GM18526 (cell line): ENCODE measurements around the gene GOLT1A.

Experiments used
- POLR2A ChIP-seq: IDR thresholded peaks from 3 replicates; pipeline ENCODE4 v1.6.1; 2011; ENCODE audit not compliant: insufficient read length; ENCODE audit errors: extremely low read depth

GOLT1A gene

GRCh38 chr1:204227351-204227750 lies 13.6 kb upstream of the GOLT1A start:
- no peak for TF ChIP-seq POLR2A

- no peak for TF ChIP-seq POLR2A
Observed at GRCh38 chr1:204225841-204226735, 12.3 kb upstream of the GOLT1A start.

- TF ChIP-seq POLR2A: no peak
Observed at GRCh38 chr1:204224655-204225054, 10.9 kb upstream of the GOLT1A start.

GRCh38 chr1:204223129-204223860 lies 9.5 kb upstream of the GOLT1A start:
- TF ChIP-seq POLR2A: no peak

- no peak for TF ChIP-seq POLR2A
Observed at GRCh38 chr1:204222764-204223055, 8.9 kb upstream of the GOLT1A start.

- TF ChIP-seq POLR2A: no peak
Observed at GRCh38 chr1:204222006-204222763, 8.4 kb upstream of the GOLT1A start.

GRCh38 chr1:204221271-204221670 lies 7.5 kb upstream of the GOLT1A start:
- TF ChIP-seq POLR2A: no peak

GRCh38 chr1:204219971-204220616 lies 6.3 kb upstream of the GOLT1A start:
- TF ChIP-seq POLR2A: no peak

- TF ChIP-seq POLR2A: no peak
Observed at GRCh38 chr1:204218552-204218951, 4.8 kb upstream of the GOLT1A start.

GRCh38 chr1:204217648-204218000 lies 3.8 kb upstream of the GOLT1A start:
- no peak for TF ChIP-seq POLR2A

- no peak for TF ChIP-seq POLR2A
Observed at GRCh38 chr1:204216880-204217647, 3.3 kb upstream of the GOLT1A start.

- TF ChIP-seq POLR2A: no peak
Observed at GRCh38 chr1:204216236-204216635, 2.4 kb upstream of the GOLT1A start.

- TF ChIP-seq POLR2A: no peak
Observed at GRCh38 chr1:204212715-204213114, 1.1 kb downstream of the GOLT1A start.

GRCh38 chr1:204211046-204211445 lies 2.7 kb downstream of the GOLT1A start:
- no peak for TF ChIP-seq POLR2A
